Thoracic aorta (tissue), 2 donors: ENCODE results near the gene SMNDC1. TPM values are rescaled to one million over a fixed set of nuclear protein-coding genes. Genes with fewer than 3 reads are reported as not detected.

Experiments used
- ATAC-seq: fragments of 150-250 bp; one replicate; pipeline ENCODE4 v1.8.0; 2017; ENCODE audit warnings: low read depth; ENCODE audit not compliant: insufficient number of reproducible peaks, low FRiP score
- DNase-seq: peaks from one replicate; pipeline ENCODE4 v3.0.0-alpha.2; 2020; ENCODE audit warnings: low spot score
- H3K27ac ChIP-seq, 2 donors: fragments of 200-600 bp; sonication (generic); 1 replicate in 1 of 2; 2 replicates in 1 of 2; pipeline ENCODE4 v1.5.1; 2016; ENCODE audit warnings: mild to moderate bottlenecking in 2 of 2, moderate library complexity in 2 of 2
- H3K27me3 ChIP-seq: fragments of 200-600 bp; sonication (generic); replicated peaks from 2 replicates; pipeline ENCODE4 v1.6.0; 2016; ENCODE audit warnings: mild to moderate bottlenecking; ENCODE audit not compliant: insufficient read depth
- H3K36me3 ChIP-seq: fragments of 200-600 bp; sonication (generic); one replicate; pipeline ENCODE4 v1.5.1; 2016
- H3K4me1 ChIP-seq, 2 donors: fragments of 200-600 bp; sonication (generic); 1 replicate in 1 of 2; 2 replicates in 1 of 2; pipeline versions ENCODE4 v1.5.1 to v1.6.0; 2016; ENCODE audit warnings: low read depth in 2 of 2, mild to moderate bottlenecking in 1 of 2; ENCODE audit not compliant: control insufficient read depth in 1 of 2
- H3K4me3 ChIP-seq: fragments of 200-600 bp; sonication (generic); 2 replicates; pipeline ENCODE4 v1.5.1; 2016; ENCODE audit warnings: mild to moderate bottlenecking
- H3K9me3 ChIP-seq: fragments of 200-600 bp; sonication (generic); 2 replicates; pipeline ENCODE4 v1.5.1; 2016
- total RNA-seq, 2 donors: library from RNA; depleted of rRNA; stranded (reverse); fragments of >200 nt; gene quantifications; one replicate each; pipeline versions ENCODE4 v1.1.0 to v1.2.3, GENCODE V29; 2016
- TF ChIP-seq, protein P1 (sequence below): fragments of 200-600 bp; sonication (generic); IDR thresholded peaks from one replicate; pipeline ENCODE4 v1.5.1; 2019; ENCODE audit warnings: antibody characterized with exemption

SMNDC1 gene
- total RNA-seq, result 10 to 100 TPM in 1 of 2 donors, 1 to 10 TPM in 1; 7.2 to 18.6 TPM

DNA sequence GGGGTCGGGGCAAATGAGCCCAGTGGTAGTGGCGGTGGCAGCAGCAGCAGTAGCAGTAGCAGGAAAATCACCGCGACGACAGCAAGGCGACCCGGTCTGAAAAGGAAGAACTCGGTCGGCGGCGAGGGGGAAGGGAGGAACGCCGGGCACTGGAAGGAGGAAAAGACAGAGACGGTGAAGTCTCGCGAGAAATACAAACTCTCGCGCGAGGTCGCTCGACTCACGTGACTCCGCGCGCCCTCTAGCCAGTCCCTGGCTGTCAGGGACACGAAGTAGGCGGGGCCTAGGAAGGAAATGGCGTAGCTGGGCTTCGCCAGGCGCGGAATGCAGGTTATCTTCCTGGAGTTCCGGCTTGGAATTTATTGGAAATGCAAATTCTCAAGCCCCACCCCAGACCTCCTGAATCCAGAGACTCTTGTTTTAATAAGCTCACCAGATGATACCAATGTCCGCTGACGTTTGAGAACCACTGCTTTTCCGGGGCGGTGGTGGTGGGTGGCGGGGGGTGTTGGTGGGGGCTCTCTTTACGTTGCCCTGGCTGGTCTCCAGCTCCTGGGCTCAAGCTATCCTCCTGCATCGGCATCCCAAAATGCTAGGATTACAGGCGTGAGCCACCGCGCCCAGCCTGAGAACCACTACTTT is at the start of gene SMNDC1:
Gene SMNDC1 (minus strand): TSS at position 141 of the 642 bp plus-strand sequence. CDS start 1,333 bp downstream, outside the sequence.
- Histone ChIP-seq H3K4me3 (peak within 1 kb of the TSS; percentile 98), H3K27me3 (no peaks in the 10 kb centered on the region), H3K9me3 (no peaks in the 10 kb centered on the region), H3K36me3 (peaks cover 9% of the 10 kb centered on the region), H3K27ac (peak within 1 kb of the TSS; percentile 95 to 96), H3K4me1 (peaks cover 34 to 39% of the 10 kb centered on the region in 2 donors)
- ATAC-seq (peak; percentile 95), DNase-seq (peak; percentile 86)
- TF ChIP-seq, protein P1, sequence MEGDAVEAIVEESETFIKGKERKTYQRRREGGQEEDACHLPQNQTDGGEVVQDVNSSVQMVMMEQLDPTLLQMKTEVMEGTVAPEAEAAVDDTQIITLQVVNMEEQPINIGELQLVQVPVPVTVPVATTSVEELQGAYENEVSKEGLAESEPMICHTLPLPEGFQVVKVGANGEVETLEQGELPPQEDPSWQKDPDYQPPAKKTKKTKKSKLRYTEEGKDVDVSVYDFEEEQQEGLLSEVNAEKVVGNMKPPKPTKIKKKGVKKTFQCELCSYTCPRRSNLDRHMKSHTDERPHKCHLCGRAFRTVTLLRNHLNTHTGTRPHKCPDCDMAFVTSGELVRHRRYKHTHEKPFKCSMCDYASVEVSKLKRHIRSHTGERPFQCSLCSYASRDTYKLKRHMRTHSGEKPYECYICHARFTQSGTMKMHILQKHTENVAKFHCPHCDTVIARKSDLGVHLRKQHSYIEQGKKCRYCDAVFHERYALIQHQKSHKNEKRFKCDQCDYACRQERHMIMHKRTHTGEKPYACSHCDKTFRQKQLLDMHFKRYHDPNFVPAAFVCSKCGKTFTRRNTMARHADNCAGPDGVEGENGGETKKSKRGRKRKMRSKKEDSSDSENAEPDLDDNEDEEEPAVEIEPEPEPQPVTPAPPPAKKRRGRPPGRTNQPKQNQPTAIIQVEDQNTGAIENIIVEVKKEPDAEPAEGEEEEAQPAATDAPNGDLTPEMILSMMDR, result no peak

DNA sequence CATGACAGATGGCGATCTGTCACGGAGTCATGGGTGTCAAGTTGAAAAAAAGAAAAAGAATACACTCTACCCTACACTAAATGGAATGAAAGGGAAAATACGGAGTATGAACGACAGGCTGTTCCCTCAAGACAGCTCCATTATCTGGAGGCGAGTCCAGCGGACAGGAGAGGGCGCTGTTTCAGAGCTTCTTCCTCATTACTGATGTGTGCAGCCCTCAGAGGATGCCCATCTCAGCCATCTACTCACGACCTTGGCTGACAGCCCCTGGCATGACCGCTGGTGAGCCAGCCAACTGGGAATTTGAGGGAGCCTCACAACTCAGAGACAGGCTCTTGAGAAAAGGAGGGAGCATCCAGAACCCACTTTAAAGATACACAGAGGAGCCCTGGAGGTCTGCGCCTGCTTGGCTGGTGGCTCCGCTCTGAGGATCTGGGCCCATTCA is 49.6 kb upstream of the SMNDC1 start:
- ATAC-seq (no peak), DNase-seq (no peak)
- Histone ChIP-seq H3K27ac (no peak overlapping the region), H3K9me3 (no peaks in the 10 kb centered on the region), H3K36me3 (no peaks in the 10 kb centered on the region), H3K4me1 (peaks cover 0 to 6% of the 10 kb centered on the region in 2 donors), H3K27me3 (no peaks in the 10 kb centered on the region), H3K4me3 (no peak overlapping the region)
- TF ChIP-seq, protein P1, result peak; percentile 39

DNA sequence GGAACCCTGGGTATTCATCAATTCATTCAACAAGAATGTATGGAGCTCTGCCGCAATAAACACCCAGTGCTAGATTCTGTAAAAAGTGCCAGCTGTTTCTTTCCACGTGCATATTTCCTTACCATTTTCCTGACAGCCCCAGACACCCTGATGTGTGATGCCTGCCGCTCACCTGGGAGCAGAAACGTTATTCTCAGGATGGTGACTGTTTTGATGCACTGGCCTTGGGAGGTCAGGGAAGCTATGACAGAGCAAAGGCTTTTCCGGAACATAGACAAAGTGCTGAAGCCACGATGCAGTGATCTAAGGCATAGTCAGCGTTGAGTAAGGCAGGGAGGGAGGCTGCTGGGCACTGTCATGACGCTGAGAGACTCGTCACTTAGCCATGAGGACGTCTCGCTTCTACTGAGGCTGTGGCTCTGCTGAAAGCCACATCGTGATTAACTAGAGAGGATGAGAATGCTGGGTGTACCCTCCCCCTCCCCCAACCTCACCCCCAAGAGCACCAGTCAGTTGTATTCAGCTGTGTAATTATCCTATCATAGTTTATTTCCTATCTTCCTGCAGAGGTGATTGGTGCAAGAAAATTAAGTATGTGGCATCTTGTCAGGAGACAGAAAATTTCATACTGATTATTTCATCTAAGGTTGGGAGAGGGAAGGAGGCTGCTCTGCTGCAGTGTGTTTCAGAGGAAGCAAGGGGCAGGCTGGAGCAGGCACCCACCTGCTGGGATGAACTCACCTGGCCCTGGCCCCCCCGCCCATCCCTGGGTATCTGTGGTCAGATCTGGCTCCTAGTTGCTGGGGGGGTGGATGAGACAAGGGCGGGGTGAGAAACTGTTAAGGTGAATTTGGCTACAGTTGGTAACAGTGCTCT is 48.8 kb upstream of the SMNDC1 start:
- no peaks in the 10 kb centered on the region for H3K9me3 ChIP-seq
- H3K27me3 ChIP-seq, result no peaks in the 10 kb centered on the region
- TF ChIP-seq, protein P1, result no peak
- no peak overlapping the region for H3K27ac ChIP-seq
- H3K4me3 ChIP-seq, result no peak overlapping the region
- no peaks in the 10 kb centered on the region for H3K36me3 ChIP-seq
- peaks cover 0 to 6% of the 10 kb centered on the region in 2 donors for H3K4me1 ChIP-seq
- ATAC-seq, result no peak
- DNase-seq, result no peak

DNA sequence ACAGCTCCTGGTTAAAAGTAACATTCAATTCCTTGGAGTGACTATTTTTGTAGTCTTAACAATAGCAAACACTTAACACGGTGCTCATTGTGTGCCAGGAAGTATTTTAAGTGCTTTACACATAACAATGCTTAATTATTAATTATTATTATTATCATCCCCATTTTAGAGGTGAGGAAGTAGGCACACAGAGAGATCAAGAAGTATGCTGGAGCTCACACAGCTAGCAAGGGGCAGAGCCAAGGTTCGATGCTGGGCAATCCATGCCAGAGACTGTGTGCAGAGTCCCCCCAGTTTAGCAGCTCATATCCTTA is 48.2 kb upstream of the SMNDC1 start:
- Histone ChIP-seq H3K27ac (no peak overlapping the region), H3K36me3 (no peaks in the 10 kb centered on the region), H3K27me3 (no peaks in the 10 kb centered on the region), H3K4me1 (peaks cover 0 to 6% of the 10 kb centered on the region in 2 donors), H3K9me3 (no peaks in the 10 kb centered on the region), H3K4me3 (no peak overlapping the region)
- TF ChIP-seq, protein P1, result no peak
- ATAC-seq (no peak), DNase-seq (no peak)

DNA sequence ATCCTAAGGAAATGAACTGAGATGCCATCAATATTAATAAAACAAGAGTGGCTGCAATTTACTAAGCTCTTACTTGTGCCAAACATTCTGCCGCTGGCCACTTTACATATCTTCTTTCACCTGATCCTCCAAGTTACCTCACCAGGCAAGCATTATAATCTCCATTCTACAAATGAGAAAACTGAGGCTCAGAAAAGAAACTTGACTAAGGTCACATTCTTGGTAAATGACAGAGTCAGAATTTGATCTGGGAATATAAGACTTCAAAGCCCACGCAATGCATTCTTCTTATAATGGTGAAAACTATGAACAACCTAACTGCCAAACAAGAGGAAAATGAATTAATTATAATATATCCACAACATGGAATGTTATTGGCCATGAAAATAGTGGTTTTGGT is 46.1 kb upstream of the SMNDC1 start:
- Histone ChIP-seq H3K36me3 (no peaks in the 10 kb centered on the region), H3K9me3 (no peaks in the 10 kb centered on the region), H3K4me3 (no peak overlapping the region), H3K4me1 (peaks cover 0 to 6% of the 10 kb centered on the region in 2 donors), H3K27ac (no peak overlapping the region), H3K27me3 (no peaks in the 10 kb centered on the region)
- no peak for DNase-seq
- ATAC-seq, result no peak
- TF ChIP-seq, protein P1, result no peak
